HG03039 (cell line): ENCODE data around the gene CARD6.
A peak's percentile ranks its signal among the peaks of the same experiment; 100 is the strongest.
"Not testable (repeated sequence)": the region's sequence is repeated elsewhere in the genome, so short reads cannot be mapped to it uniquely, and the experiment has no call there.

ENCODE experiments used
- ATAC-seq: cut with Tn5 transposase; IDR thresholded peaks from one replicate; pipeline ENCODE4 v1.9.1; 2021; ENCODE audit warnings: mild to moderate bottlenecking, moderate library complexity; ENCODE audit not compliant: unreplicated experiment

CARD6 gene

GRCh38 chr5:40841068-40841805 lies at the start of gene CARD6:
Gene CARD6 (plus strand): TSS chr5:40841367. CDS start chr5:40841383, 16 bp downstream.
- peak; percentile 45 for ATAC-seq

- ATAC-seq = no peak
These were observed 49.4 kb upstream of the CARD6 start for GRCh38 chr5:40791715-40792139.

- not testable (repeated sequence) for ATAC-seq
These were observed 48.5 kb upstream of the CARD6 start for GRCh38 chr5:40792691-40793090.

- not testable (repeated sequence) for ATAC-seq
These were observed 46.8 kb upstream of the CARD6 start for GRCh38 chr5:40794340-40794739.

- not testable (repeated sequence) for ATAC-seq
These were observed 46.3 kb upstream of the CARD6 start for GRCh38 chr5:40794877-40795276.

GRCh38 chr5:40796487-40796889 lies 44.7 kb upstream of the CARD6 start:
- no peak for ATAC-seq

- peak; percentile 33 for ATAC-seq
These were observed 43.7 kb upstream of the CARD6 start for GRCh38 chr5:40797273-40798011.

- peak; percentile 97 for ATAC-seq
These were observed 43.0 kb upstream of the CARD6 start, which contains the start of gene PRKAA1 for GRCh38 chr5:40798012-40798800. Gene PRKAA1 (minus strand): TSS chr5:40798374. CDS start chr5:40798189, 185 bp downstream.

- peak; percentile 21 for ATAC-seq
These were observed 42.4 kb upstream of the CARD6 start for GRCh38 chr5:40798801-40799210.

GRCh38 chr5:40799258-40799657 lies 41.9 kb upstream of the CARD6 start:
- no peak for ATAC-seq

- ATAC-seq = no peak
These were observed 39.2 kb upstream of the CARD6 start for GRCh38 chr5:40801771-40802562.

GRCh38 chr5:40812125-40812524 lies 29.0 kb upstream of the CARD6 start:
- ATAC-seq = no peak

- no peak for ATAC-seq
These were observed 27.4 kb upstream of the CARD6 start for GRCh38 chr5:40813698-40814281.

- ATAC-seq = no peak
These were observed 17.7 kb upstream of the CARD6 start for GRCh38 chr5:40823459-40823858.

- not testable (repeated sequence) for ATAC-seq
These were observed 15.6 kb upstream of the CARD6 start for GRCh38 chr5:40825461-40826043.

- ATAC-seq = no peak
These were observed 14.5 kb upstream of the CARD6 start for GRCh38 chr5:40826489-40827187.

- no peak for ATAC-seq
These were observed 13.8 kb upstream of the CARD6 start for GRCh38 chr5:40827188-40827977.

- no peak for ATAC-seq
These were observed 13.0 kb upstream of the CARD6 start for GRCh38 chr5:40828021-40828631.
